Neural cell (in vitro differentiated cells): Measurements from ENCODE around the gene PDE3B.

ENCODE experiments used
- EP300 ChIP-seq: fragments of 450-650 bp; conservative IDR thresholded peaks from 2 replicates; pipeline ENCODE4 v1.6.1; 2014; ENCODE audit warnings: antibody characterized with exemption, mild to moderate bottlenecking, moderate library complexity; ENCODE audit not compliant: poor library complexity, severe bottlenecking
- EZH2 ChIP-seq: fragments of 200-600, 300-800 bp; shearing (Covaris generic), sonication (generic); IDR thresholded peaks from 2 replicates; pipeline ENCODE4 v1.6.1; 2014; ENCODE audit warnings: antibody characterized with exemption, low read length, borderline replicate concordance, mild to moderate bottlenecking; ENCODE audit not compliant: insufficient read depth, poor library complexity, severe bottlenecking
- POLR2AphosphoS5 ChIP-seq: IDR thresholded peaks from 2 replicates; pipeline ENCODE4 v1.6.1; 2012
- SMC3 ChIP-seq: fragments of 450-650 bp; conservative IDR thresholded peaks from 2 replicates; pipeline ENCODE4 v1.6.1; 2014; ENCODE audit warnings: antibody characterized with exemption, mild to moderate bottlenecking, moderate library complexity; ENCODE audit not compliant: poor library complexity
- TAF1 ChIP-seq: IDR thresholded peaks from 2 replicates; pipeline ENCODE4 v1.6.1; 2012; ENCODE audit warnings: low read depth
- TF ChIP-seq, protein P1 (sequence below): fragments of 450-650 bp; IDR thresholded peaks from 2 replicates; pipeline ENCODE4 v1.5.1; 2014; ENCODE audit warnings: antibody characterized with exemption, mild to moderate bottlenecking, moderate library complexity; ENCODE audit not compliant: poor library complexity, severe bottlenecking
- TF ChIP-seq, protein P2 (sequence below): IDR thresholded peaks from 2 replicates; pipeline ENCODE4 v1.6.1; 2012; ENCODE audit warnings: borderline replicate concordance

DNA sequence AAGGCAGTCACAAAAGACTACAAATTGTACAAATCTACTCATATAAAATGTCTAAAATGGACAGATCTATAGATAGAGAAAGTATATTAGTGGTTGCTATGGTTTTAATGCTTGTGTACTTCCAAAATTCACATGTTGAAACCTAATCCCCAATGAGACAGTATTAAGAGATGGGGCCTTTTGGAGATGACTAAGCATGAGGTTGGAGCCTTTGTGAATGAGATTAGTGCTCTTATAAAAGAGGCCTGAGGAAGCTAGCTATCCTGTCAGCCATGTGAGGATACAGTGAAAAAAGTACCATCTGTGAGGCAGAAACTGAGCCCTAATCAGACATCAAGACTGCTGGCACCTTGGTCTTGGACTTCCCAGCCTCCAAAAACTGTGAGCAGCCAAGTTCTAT lies 165.9 kb downstream of the PDE3B start:
- no peak for TF ChIP-seq EP300
- TF ChIP-seq, protein P1, sequence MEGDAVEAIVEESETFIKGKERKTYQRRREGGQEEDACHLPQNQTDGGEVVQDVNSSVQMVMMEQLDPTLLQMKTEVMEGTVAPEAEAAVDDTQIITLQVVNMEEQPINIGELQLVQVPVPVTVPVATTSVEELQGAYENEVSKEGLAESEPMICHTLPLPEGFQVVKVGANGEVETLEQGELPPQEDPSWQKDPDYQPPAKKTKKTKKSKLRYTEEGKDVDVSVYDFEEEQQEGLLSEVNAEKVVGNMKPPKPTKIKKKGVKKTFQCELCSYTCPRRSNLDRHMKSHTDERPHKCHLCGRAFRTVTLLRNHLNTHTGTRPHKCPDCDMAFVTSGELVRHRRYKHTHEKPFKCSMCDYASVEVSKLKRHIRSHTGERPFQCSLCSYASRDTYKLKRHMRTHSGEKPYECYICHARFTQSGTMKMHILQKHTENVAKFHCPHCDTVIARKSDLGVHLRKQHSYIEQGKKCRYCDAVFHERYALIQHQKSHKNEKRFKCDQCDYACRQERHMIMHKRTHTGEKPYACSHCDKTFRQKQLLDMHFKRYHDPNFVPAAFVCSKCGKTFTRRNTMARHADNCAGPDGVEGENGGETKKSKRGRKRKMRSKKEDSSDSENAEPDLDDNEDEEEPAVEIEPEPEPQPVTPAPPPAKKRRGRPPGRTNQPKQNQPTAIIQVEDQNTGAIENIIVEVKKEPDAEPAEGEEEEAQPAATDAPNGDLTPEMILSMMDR = no peak
- TF ChIP-seq, protein P2, sequence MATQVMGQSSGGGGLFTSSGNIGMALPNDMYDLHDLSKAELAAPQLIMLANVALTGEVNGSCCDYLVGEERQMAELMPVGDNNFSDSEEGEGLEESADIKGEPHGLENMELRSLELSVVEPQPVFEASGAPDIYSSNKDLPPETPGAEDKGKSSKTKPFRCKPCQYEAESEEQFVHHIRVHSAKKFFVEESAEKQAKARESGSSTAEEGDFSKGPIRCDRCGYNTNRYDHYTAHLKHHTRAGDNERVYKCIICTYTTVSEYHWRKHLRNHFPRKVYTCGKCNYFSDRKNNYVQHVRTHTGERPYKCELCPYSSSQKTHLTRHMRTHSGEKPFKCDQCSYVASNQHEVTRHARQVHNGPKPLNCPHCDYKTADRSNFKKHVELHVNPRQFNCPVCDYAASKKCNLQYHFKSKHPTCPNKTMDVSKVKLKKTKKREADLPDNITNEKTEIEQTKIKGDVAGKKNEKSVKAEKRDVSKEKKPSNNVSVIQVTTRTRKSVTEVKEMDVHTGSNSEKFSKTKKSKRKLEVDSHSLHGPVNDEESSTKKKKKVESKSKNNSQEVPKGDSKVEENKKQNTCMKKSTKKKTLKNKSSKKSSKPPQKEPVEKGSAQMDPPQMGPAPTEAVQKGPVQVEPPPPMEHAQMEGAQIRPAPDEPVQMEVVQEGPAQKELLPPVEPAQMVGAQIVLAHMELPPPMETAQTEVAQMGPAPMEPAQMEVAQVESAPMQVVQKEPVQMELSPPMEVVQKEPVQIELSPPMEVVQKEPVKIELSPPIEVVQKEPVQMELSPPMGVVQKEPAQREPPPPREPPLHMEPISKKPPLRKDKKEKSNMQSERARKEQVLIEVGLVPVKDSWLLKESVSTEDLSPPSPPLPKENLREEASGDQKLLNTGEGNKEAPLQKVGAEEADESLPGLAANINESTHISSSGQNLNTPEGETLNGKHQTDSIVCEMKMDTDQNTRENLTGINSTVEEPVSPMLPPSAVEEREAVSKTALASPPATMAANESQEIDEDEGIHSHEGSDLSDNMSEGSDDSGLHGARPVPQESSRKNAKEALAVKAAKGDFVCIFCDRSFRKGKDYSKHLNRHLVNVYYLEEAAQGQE = no peak
- TF ChIP-seq POLR2AphosphoS5 = no peak
- TF ChIP-seq EZH2 = no peak
- no peak for TF ChIP-seq TAF1
- TF ChIP-seq SMC3 = no peak
